Measurements from ENCODE around the gene MTHFD2.

GRCh38 chr2:74261204-74261864 lies 62.9 kb downstream of the MTHFD2 start:
- TF ChIP-seq CTCF (IDR thresholded peaks at IDR 0.05) (no peak), POLR2A (IDR thresholded peaks at IDR 0.05) (no peak)

Measured in testis (tissue), 2 donors.